HepG2 (cell line): ENCODE data around the gene CAMK2D. TPM values are rescaled to one million over a fixed set of nuclear protein-coding genes. Genes with fewer than 3 reads are reported as not detected.

ENCODE experiments used
- HOXA3 ChIP-seq: sonication (generic); formaldehyde crosslinking; IDR thresholded peaks from 2 replicates; pipeline ENCODE4 v1.5.0; 2020; ENCODE audit warnings: missing genetic modification reagents
- KDM2A ChIP-seq: sonication (generic); formaldehyde crosslinking; IDR thresholded peaks from 2 replicates; pipeline ENCODE4 v1.4.0; 2020; ENCODE audit warnings: low read depth, missing genetic modification reagents, borderline replicate concordance
- NFAT5 ChIP-seq: sonication (generic); formaldehyde crosslinking; IDR thresholded peaks from 2 replicates; pipeline ENCODE4 v1.4.0; 2020; ENCODE audit warnings: missing genetic modification reagents
- SKI ChIP-seq: fragments of 450-650 bp; IDR thresholded peaks from one replicate; pipeline ENCODE4 v1.6.1; 2018; ENCODE audit warnings: mild to moderate bottlenecking; ENCODE audit not compliant: partially characterized antibody
- ZBTB4 ChIP-seq: sonication (generic); formaldehyde crosslinking; IDR thresholded peaks from 2 replicates; pipeline ENCODE4 v1.4.0; 2020; ENCODE audit warnings: missing genetic modification reagents, mild to moderate bottlenecking, borderline replicate concordance
- ZBTB8A ChIP-seq: sonication (generic); formaldehyde crosslinking; IDR thresholded peaks from 2 replicates; pipeline ENCODE4 v1.4.0; 2020; ENCODE audit warnings: mild to moderate bottlenecking, low read depth, missing genetic modification reagents, borderline replicate concordance
- ZNF687 ChIP-seq: sonication (generic); formaldehyde crosslinking; IDR thresholded peaks from 2 replicates; pipeline ENCODE4 v1.5.1; 2020; ENCODE audit warnings: mild to moderate bottlenecking, missing genetic modification reagents, moderate library complexity
- ZNF704 ChIP-seq: sonication (generic); formaldehyde crosslinking; IDR thresholded peaks from 2 replicates; pipeline ENCODE4 v1.8.1; 2023; ENCODE audit warnings: mild to moderate bottlenecking, inconsistent platforms, moderate library complexity, missing genetic modification reagents, borderline replicate concordance
- ZNF770 ChIP-seq: sonication (generic); formaldehyde crosslinking; IDR thresholded peaks from 2 replicates; pipeline ENCODE4 v1.5.0; 2020; ENCODE audit warnings: mild to moderate bottlenecking, missing genetic modification reagents
- polyA plus RNA-seq, 8 experiments: library from polyadenylated mRNA; depleted of rRNA in 3 of 8; stranded (reverse) in 7 of 8; unstranded in 1 of 8; fragments of >200 nt; fragmentation: Illumina TruSeq in 4 of 8; extraction: Trizol in 4 of 8; gene quantifications; 2 replicates each; pipeline versions ENCODE4 v1.2.1 to v1.2.3, GENCODE V29; 2011 to 2016; ENCODE audit warnings: low read depth in 4 of 8, missing spikeins in 1 of 8, mixed read lengths in 1 of 8; ENCODE audit not compliant: insufficient read depth in 1 of 8
- total RNA-seq, 5 experiments: library from RNA; depleted of rRNA; stranded (reverse); fragments of >200 nt; fragmentation: Illumina TruSeq; extraction: Trizol; gene quantifications; 2 replicates each; pipeline ENCODE4 v1.2.3, GENCODE V29; 2016; ENCODE audit warnings: low read depth in 1 of 5

CAMK2D gene
- total and polyA plus RNA-seq, 2 of the 13 experiments (the other 11 are each of a cell fraction or from before 2014, with no cell fraction given), result 18.0 to 65.4 TPM

GRCh38 chr4:113760795-113761619 is 531 bp downstream of the CAMK2D start (continued):
- TF ChIP-seq ZNF704 (CRISPR knock-in tag) (0 out of 2 replicates have a peak, but pooled peaks have one; percentile 2), ZBTB8A (CRISPR knock-in tag) (0 out of 2 replicates have a peak, but pooled peaks have one; percentile 44), ZBTB4 (no peak), NFAT5 (no peak), ZNF770 (CRISPR knock-in tag) (0 out of 2 replicates have a peak, but pooled peaks have one; percentile 69), KDM2A (CRISPR knock-in tag) (peak; percentile 64; the same call in 1 of the 2 replicates), SKI (peak; percentile 30), HOXA3 (CRISPR knock-in tag) (peak; percentile 19; the same call in 1 of the 2 replicates), ZNF687 (peak; percentile 38; the same call in 1 of the 2 replicates)
